Activated B cell treated with CpG ODN at 0.5 μM for 24 hours (primary cell): ENCODE data around the gene ZNF433. TPM values are rescaled to one million over a fixed set of nuclear protein-coding genes. Genes with fewer than 3 reads are reported as not detected.
A peak's percentile ranks its signal among the peaks of the same experiment; 100 is the strongest.
"Not testable (repeated sequence)": the region's sequence is repeated elsewhere in the genome, so short reads cannot be mapped to it uniquely, and the experiment has no call there.

ENCODE experiments used
- ATAC-seq: fragments of 200-7000 bp; cut with Tn5 transposase; one replicate; pipeline ENCODE4 v1.10.0; 2021; ENCODE audit warnings: low read depth, mild to moderate bottlenecking, moderate library complexity
- CTCF ChIA-PET: fragments of 350-600 bp; sonication (Branson Sonifier 250); formaldehyde crosslinking; loops from one replicate; lab custom pipeline; 2021; ENCODE audit warnings: antibody characterized with exemption; lab: Charles Lee
- POLR2A ChIA-PET: fragments of 350-600 bp; sonication (Branson Sonifier 250); formaldehyde crosslinking; loops from one replicate; lab custom pipeline; 2021; ENCODE audit warnings: antibody characterized with exemption; lab: Charles Lee
- DNase-seq: peaks from one replicate; pipeline ENCODE4 v3.0.0; 2022
- H3K27ac Mint-ChIP-seq: one replicate; pipeline ENCODE4 v1.8.0; 2020; ENCODE audit warnings: mixed read lengths
- H3K27me3 Mint-ChIP-seq: one replicate; pipeline ENCODE4 v1.8.0; 2021; ENCODE audit warnings: mixed read lengths
- H3K36me3 Mint-ChIP-seq: one replicate; pipeline ENCODE4 v1.8.0; 2021; ENCODE audit warnings: low read depth, mixed read lengths
- H3K4me1 Mint-ChIP-seq: one replicate; pipeline ENCODE4 v1.8.0; 2021; ENCODE audit warnings: mixed read lengths
- H3K4me3 Mint-ChIP-seq: one replicate; pipeline ENCODE4 v1.8.0; 2020; ENCODE audit warnings: mild to moderate bottlenecking, mixed read lengths
- H3K9me3 Mint-ChIP-seq: one replicate; pipeline ENCODE4 v1.8.0; 2020; ENCODE audit warnings: mixed read lengths
- intact Hi-C: fragments of 100-400 bp; cut with micrococcal nuclease; formaldehyde crosslinking; loops from one replicate; pipeline ENCODE4 v1.15.1; 2024
- total RNA-seq: library from RNA; stranded (reverse); gene quantifications from 2 replicates; pipeline ENCODE4 v1.2.3, GENCODE V29; 2022
- TF ChIP-seq, protein P1 (sequence below): fragments of 200-600 bp; IDR thresholded peaks from one replicate; pipeline ENCODE4 v1.8.0; 2022; ENCODE audit warnings: antibody characterized with exemption, mild to moderate bottlenecking

ZNF433 gene
- total RNA-seq, 1 donor from 2014 or later: 8.6 TPM

DNA sequence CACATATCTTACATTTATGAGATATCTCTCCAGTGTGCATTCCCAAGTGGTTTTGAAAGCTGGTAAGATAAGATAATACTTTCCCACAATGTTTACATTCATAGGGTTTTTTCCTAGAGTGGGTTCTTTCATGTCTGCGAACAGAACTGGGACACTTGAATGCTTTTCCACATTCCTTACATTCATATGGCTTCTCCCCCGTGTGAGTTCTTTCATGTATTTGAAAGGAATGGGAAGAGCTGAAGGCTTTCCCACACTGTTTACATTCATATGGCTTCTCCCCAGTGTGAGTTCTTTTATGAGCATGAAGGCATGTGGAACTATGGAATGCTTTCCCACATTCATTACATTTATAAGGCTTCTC, 19.7 kb downstream of the ZNF433 start:
- ChIA-PET CTCF (no interaction called here), POLR2A (no interaction called here)
- intact Hi-C loops: no loop called here
- Mint-ChIP-seq H3K27ac (no peak overlapping the region), H3K4me3 (no peak overlapping the region), H3K36me3 (peaks cover 68% of the 10 kb centered on the region), H3K27me3 (no peaks in the 10 kb centered on the region), H3K9me3 (peaks cover 31% of the 10 kb centered on the region), H3K4me1 (no peaks in the 10 kb centered on the region)
- ATAC-seq (no peak), DNase-seq (no peak)
- TF ChIP-seq, protein P1, sequence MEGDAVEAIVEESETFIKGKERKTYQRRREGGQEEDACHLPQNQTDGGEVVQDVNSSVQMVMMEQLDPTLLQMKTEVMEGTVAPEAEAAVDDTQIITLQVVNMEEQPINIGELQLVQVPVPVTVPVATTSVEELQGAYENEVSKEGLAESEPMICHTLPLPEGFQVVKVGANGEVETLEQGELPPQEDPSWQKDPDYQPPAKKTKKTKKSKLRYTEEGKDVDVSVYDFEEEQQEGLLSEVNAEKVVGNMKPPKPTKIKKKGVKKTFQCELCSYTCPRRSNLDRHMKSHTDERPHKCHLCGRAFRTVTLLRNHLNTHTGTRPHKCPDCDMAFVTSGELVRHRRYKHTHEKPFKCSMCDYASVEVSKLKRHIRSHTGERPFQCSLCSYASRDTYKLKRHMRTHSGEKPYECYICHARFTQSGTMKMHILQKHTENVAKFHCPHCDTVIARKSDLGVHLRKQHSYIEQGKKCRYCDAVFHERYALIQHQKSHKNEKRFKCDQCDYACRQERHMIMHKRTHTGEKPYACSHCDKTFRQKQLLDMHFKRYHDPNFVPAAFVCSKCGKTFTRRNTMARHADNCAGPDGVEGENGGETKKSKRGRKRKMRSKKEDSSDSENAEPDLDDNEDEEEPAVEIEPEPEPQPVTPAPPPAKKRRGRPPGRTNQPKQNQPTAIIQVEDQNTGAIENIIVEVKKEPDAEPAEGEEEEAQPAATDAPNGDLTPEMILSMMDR: no peak

DNA sequence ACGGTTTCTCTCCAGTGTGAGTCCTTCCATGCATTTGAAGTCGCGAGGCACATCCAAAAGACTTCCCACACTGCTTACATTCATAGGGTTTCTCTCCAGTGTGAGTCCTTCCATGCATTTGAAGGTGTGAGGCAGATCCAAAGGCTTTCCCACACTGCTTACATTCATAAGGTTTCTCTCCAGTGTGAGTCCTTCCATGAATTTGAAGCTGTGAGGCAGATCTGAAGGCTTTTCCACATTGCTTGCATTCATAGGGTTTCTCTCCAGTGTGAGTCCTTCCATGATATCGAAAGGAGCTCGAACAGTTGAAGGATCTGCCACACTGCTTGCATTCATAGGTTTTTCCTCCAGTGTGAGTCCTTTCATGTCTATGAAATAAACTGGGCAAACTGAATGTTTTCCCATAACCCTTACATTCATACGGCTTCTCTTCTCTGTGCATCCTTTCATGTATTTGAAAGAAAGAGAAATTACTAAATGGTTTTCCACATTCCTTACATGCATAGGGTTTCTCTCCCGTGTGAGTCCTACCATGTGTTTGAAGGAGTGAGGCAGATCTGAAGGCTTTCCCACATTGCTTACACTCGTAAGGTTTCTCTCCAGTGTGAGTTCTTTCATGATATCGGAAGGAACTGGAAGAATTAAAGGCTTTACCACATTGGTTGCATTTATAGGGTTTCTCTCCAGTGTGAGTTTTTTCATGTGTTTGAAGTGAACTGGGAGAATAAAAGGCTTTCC, 20.3 kb downstream of the ZNF433 start:
- no peak overlapping the region for H3K4me3 Mint-ChIP-seq
- intact Hi-C loops: no loop called here
- DNase-seq: no peak
- H3K9me3 Mint-ChIP-seq: peaks cover 34% of the 10 kb centered on the region
- CTCF ChIA-PET: no interaction called here
- H3K36me3 Mint-ChIP-seq: peaks cover 70% of the 10 kb centered on the region
- no peak overlapping the region for H3K27ac Mint-ChIP-seq
- ATAC-seq: no peak
- no peaks in the 10 kb centered on the region for H3K4me1 Mint-ChIP-seq
- H3K27me3 Mint-ChIP-seq: no peaks in the 10 kb centered on the region
- POLR2A ChIA-PET: no interaction called here
- TF ChIP-seq, protein P1: no peak

DNA sequence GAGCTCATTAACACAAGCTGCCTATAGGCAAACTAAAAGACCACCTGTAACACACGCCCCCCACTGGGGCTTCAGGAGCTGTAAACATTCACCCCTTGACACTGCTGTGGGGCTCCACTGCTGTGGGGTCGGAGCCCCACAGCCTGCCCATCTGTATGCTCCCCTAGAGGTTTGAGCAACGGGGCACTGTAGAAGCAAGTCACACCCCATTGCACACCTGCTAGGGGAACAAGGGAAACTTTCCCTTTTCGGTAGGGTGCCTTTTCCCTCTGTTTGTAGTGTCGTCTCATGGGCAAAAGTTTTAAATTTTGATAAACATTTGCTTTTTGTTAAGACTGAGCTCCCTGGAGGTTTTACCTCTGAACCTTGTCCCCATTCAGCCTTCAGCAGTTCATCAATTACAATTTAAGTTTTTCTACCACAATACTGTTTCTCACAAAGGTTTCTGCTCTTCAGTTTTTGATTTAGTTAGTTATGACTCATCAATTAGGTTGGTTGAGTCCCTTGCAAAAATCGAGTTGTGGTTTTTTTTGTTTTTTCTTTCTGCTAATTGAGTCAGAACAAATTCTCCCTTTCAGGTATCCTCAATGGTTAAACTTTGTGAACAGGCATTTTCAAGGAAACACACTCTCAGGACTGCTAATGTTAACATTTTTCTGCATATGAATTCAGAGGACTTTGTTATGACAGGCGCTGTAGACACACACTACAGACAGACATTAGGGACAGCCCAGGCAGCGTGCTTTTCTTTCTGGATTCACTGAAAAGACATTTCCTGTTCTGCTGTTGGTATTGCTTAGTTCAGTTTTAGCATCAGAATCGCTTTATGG, 35.1 kb downstream of the ZNF433 start:
- H3K27ac Mint-ChIP-seq: peak overlapping the region; percentile 82
- no peaks in the 10 kb centered on the region for H3K27me3 Mint-ChIP-seq
- ChIA-PET POLR2A (interaction anchor here (1.0 to 3.5 kb wide), 5 partner anchors 10 to 76 kb away, joined by 3 to 24 read pairs (median 4); partner anchors contain the start of genes ZNF700 and ZNF763), CTCF (interaction anchor here (0.9 to 1.6 kb wide), 3 partner anchors 12 to 76 kb away, joined by 3 to 7 read pairs (median 3); partner anchors contain the start of gene ZNF700)
- H3K36me3 Mint-ChIP-seq: peaks cover 24% of the 10 kb centered on the region
- peaks cover 31% of the 10 kb centered on the region for H3K4me1 Mint-ChIP-seq
- H3K4me3 Mint-ChIP-seq: peak overlapping the region; percentile 63
- H3K9me3 Mint-ChIP-seq: no peaks in the 10 kb centered on the region
- DNase-seq: peak; percentile 23
- TF ChIP-seq, protein P1: no peak
- intact Hi-C loops: loop anchor here (1.0 to 5.0 kb wide), 3 partner anchors 12 to 75 kb away; partner anchors contain the start of genes ZNF433 and ZNF700
- peak; percentile 84 for ATAC-seq

DNA sequence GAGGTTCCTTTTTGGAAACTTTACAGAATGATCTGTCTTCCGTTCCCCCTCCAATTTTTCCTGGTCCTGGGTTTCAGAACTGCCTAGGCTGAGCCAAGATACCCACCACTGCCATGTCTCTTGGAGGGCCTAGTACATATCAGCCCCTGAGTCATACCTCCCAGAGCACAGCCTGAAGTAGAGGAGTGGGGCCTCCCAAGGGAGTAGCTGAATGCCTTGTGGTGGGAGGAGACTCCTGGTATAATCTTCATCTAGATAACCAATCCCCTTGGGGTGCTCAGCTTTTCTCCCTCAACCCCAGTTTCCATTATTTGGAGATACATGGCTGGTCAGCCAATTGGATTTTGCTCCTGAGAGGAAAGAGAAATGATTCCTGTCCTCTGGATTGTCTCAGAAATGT, 40.3 kb downstream of the ZNF433 start:
- Mint-ChIP-seq H3K36me3 (peaks cover 17% of the 10 kb centered on the region), H3K9me3 (no peaks in the 10 kb centered on the region), H3K4me3 (no peak overlapping the region), H3K27ac (no peak overlapping the region), H3K4me1 (peaks cover 56% of the 10 kb centered on the region), H3K27me3 (no peaks in the 10 kb centered on the region)
- POLR2A ChIA-PET: interaction anchor here (0.6 kb wide), 1 partner anchor 70 kb away, joined by 3 read pairs; the partner anchor contains the start of gene ZNF700
- TF ChIP-seq, protein P1: no peak
- DNase-seq: no peak
- intact Hi-C loops: no loop called here
- CTCF ChIA-PET: no interaction called here
- ATAC-seq: no peak

DNA sequence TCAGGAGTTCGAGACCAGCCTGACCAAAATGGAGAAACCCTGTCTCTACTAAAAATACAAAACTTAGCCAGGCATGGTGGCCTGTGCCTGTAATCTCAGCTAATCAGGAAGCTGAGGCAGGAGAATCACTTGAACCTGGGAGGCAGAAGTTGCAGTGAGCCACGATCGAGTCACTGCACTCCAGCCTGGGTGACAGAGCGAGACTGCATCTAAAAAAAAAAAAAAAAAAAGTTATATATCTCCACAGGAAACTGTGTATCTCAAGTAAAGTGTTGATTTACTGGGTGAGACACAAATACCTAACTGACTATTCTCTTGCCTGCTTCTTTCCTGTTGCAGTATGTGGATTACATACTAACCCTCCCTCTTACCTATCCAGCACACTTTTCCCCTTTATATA, 43.6 kb downstream of the ZNF433 start:
- ATAC-seq, intact Hi-C loops, H3K9me3 Mint-ChIP-seq, DNase-seq, H3K4me3 Mint-ChIP-seq, H3K27ac Mint-ChIP-seq, H3K27me3 Mint-ChIP-seq: not testable (repeated sequence)
- POLR2A ChIA-PET: interaction anchor here (0.9 to 6.5 kb wide), 3 partner anchors 28 to 67 kb away, joined by 3 to 96 read pairs (median 3); partner anchors contain the start of genes ZNF700, ZNF763 and ZNF878
- peaks cover 52% of the 10 kb centered on the region for H3K4me1 Mint-ChIP-seq
- CTCF ChIA-PET: interaction anchor here (1.3 to 3.8 kb wide), 2 partner anchors 68 to 194 kb away, joined by 8 to 13 read pairs; partner anchors contain the start of genes ZNF491 and ZNF700
- H3K36me3 Mint-ChIP-seq: peaks cover 21% of the 10 kb centered on the region
